ENCODE data around the gene TCAP. TPM values are rescaled to one million over a fixed set of nuclear protein-coding genes. Genes with fewer than 3 reads are reported as not detected.

Gene TCAP
- total RNA-seq, 4 donors from 2014 or later = 0.19 to 1.7 (median 0.60) TPM; not detected in 1

DNA sequence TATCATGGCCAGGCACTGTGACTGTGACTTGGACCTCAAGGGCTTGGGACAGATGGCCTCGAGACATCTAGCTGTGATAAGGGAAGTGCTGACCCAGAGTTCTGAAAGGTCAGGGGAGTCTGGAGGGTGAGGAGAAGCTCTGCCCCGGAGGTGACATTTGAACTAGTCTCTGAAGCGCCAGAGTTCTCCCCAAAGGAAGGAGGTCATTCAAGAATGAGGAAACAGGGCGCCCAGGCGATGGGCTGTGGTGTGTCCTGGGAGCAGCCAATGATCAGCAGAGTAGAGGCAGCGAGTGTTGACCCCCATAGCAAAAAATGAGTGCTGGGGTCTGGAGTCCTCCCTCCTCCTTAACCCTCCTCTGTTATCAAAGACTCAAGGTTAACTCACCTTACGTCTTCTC, 23.3 kb upstream of the TCAP start:
- no peak for DNase-seq (ENCODE audit: low spot score)
- ATAC-seq (ENCODE audit: low FRiP score) = no peak
- TF ChIP-seq, protein P1, sequence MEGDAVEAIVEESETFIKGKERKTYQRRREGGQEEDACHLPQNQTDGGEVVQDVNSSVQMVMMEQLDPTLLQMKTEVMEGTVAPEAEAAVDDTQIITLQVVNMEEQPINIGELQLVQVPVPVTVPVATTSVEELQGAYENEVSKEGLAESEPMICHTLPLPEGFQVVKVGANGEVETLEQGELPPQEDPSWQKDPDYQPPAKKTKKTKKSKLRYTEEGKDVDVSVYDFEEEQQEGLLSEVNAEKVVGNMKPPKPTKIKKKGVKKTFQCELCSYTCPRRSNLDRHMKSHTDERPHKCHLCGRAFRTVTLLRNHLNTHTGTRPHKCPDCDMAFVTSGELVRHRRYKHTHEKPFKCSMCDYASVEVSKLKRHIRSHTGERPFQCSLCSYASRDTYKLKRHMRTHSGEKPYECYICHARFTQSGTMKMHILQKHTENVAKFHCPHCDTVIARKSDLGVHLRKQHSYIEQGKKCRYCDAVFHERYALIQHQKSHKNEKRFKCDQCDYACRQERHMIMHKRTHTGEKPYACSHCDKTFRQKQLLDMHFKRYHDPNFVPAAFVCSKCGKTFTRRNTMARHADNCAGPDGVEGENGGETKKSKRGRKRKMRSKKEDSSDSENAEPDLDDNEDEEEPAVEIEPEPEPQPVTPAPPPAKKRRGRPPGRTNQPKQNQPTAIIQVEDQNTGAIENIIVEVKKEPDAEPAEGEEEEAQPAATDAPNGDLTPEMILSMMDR (IDR thresholded peaks at IDR 0.05) = no peak

- DNase-seq (ENCODE audit: low spot score) (no peak), ATAC-seq (ENCODE audit: low FRiP score) (no peak)
- TF ChIP-seq, protein P1 (IDR thresholded peaks at IDR 0.05) = no peak
Observed at GRCh38 chr17:39642291-39643074, 22.7 kb upstream of the TCAP start.

DNA sequence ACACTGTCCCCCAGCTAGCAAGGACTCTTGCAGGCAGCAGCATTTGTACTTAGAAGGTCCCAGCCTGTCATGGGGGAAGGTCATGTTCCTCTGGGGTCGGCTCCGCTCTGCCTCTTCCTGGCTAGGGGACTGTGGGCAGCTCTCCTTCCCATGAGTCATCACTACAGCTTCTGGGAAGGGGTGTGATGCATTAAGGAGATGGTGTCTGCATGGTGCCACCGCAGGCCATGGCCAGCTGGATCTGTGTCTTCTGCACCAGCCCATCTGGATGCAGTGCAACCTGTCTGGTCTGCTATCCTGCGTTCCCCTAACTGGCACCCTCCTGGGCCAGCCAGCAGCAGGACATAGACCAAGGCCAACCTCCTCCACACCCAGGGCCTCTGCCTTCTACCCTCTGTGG, 21.9 kb upstream of the TCAP start:
- TF ChIP-seq, protein P1 (IDR thresholded peaks at IDR 0.05) = no peak
- DNase-seq (ENCODE audit: low spot score) (no peak), ATAC-seq (ENCODE audit: low FRiP score) (no peak)

DNA sequence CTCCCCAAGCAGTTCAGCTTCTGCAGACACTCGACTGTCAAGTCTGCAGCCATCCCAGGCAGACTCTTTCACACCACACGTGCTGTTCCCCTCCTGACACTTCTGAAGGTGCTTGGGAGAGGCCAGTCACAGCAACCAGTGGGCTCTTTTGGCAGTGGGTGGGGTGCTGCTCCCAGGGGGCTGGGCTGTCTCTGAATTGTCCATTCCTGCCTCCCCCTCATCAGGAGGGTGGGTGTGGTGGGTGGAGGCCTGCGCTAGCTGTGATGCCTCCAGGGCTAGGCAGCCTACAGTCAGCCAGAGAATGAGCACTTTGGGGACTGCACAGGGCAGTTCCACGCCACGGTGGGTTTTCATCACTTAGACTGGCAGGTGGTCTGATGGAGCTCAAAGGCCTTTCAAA, 17.9 kb upstream of the TCAP start:
- TF ChIP-seq, protein P1 (IDR thresholded peaks at IDR 0.05) = no peak
- DNase-seq (ENCODE audit: low spot score) = no peak
- no peak for ATAC-seq (ENCODE audit: low FRiP score)

DNA sequence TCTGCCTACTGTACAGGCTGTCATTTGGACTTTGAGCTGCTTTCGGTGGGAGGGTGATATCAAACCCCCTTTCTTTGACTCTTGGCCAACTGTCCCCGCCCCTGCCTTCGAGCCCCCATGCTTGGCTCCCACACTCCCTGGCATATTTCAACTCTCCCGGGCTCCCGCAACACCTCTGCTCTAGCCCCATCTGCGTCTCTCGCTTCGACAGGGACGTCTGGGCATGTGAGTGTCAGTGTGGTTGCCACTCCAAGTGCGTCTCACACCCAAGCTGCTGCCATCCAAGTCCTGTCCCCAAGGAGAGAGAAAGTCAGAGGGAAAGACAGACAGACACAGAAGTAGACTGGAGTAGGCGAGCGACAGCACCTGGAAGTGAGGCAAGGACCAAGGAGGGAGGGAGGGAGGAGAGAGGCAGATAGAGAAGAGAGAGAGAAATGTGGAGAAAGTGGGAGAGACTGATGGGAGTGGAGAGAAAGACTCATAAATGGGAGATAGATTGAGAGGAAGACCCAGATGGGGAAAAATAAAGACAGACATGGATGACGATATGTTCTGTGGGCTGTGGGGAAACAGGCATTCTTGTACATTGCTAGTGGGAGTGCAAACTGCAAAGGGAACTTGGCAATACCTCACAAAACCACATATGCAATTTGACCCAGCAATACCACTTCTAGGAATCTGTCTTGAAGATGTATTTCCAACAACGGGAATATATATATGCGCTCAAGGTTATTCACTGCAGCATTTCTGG, 16.4 kb upstream of the TCAP start:
- ATAC-seq (ENCODE audit: low FRiP score) (no peak), DNase-seq (ENCODE audit: low spot score) (no peak)
- TF ChIP-seq, protein P1 (IDR thresholded peaks at IDR 0.05) = no peak

- DNase-seq (ENCODE audit: low spot score) = no peak
- ATAC-seq (ENCODE audit: low FRiP score) = no peak
- TF ChIP-seq, protein P1 (IDR thresholded peaks at IDR 0.05) = no peak
Observed at GRCh38 chr17:39650121-39650579, 15.0 kb upstream of the TCAP start.

All from omental fat pad (tissue), 4 donors.